GM12878 (cell line): ENCODE measurements around the gene ATP8B1. TPM values are rescaled to one million over a fixed set of nuclear protein-coding genes. Genes with fewer than 3 reads are reported as not detected.

ENCODE experiments used
- ATAC-seq: fragments of 200-7000 bp; cut with Tn5 transposase; 3 replicates; pipeline ENCODE4 v1.9.1; 2020; ENCODE audit warnings: mild to moderate bottlenecking, moderate library complexity
- BruUV-seq: library from RNA; stranded (reverse); fragments of 400-500 nt; replicated peaks from 2 replicates; lab custom pipeline; 2021; lab: Mats Ljungman, UMichigan
- CTCF ChIA-PET: fragments of 300-600 bp; sonication (Branson Sonifier 250); formaldehyde crosslinking; extraction: SDS; loops from one replicate; lab custom pipeline; 2021; ENCODE audit warnings: inconsistent platforms; lab: Yijun Ruan, JAX
- POLR2A ChIA-PET: fragments of 350-600 bp; formaldehyde crosslinking; extraction: SDS; loops from one replicate; lab custom pipeline; 2021; ENCODE audit warnings: inconsistent platforms; lab: Charles Lee
- RAD21 ChIA-PET: fragments of 300-600 bp; sonication (Branson Sonifier 250); formaldehyde crosslinking; loops from one replicate; lab custom pipeline; 2023; ENCODE audit warnings: antibody characterized with exemption; ENCODE audit not compliant: unreplicated experiment; lab: Charles Lee
- SMC1A ChIA-PET: fragments of 300-600 bp; sonication (Branson Sonifier 250); formaldehyde crosslinking; loops from one replicate; lab custom pipeline; 2023; ENCODE audit not compliant: unreplicated experiment, uncharacterized antibody; lab: Charles Lee
- DNase-seq: peaks from one replicate; pipeline ENCODE4 v3.0.0-alpha.2; 2011; ENCODE audit warnings: low read depth, low spot score
- FAIRE-seq: peaks from 3 replicates; lab custom pipeline; 2011; peaks lifted over from hg19 to GRCh38; lab: Jason Lieb, UNC
- H2AFZ ChIP-seq: 2 replicates; pipeline ENCODE4 v1.6.0; 2011; ENCODE audit warnings: low read depth, low read length, control low read depth; ENCODE audit not compliant: control insufficient read depth
- H3K27ac ChIP-seq: 2 replicates; pipeline ENCODE4 v1.5.1; 2011; ENCODE audit warnings: control low read depth; ENCODE audit not compliant: control insufficient read depth, insufficient read depth
- H3K27me3 ChIP-seq, 2 experiments: replicated peaks in 1 of 2; 2 replicates each; pipeline versions ENCODE4 v1.6.0 to v1.6.1; 2011; ENCODE audit warnings: low read length in 1 of 2; ENCODE audit not compliant: control insufficient read depth in 2 of 2, insufficient read depth in 2 of 2
- H3K36me3 ChIP-seq, 2 experiments: 2 replicates each; pipeline ENCODE4 v1.5.1; 2011; ENCODE audit warnings: low read length in 1 of 2; ENCODE audit not compliant: control insufficient read depth in 2 of 2, insufficient read depth in 2 of 2
- H3K4me1 ChIP-seq: 2 replicates; pipeline ENCODE4 v1.6.1; 2011; ENCODE audit warnings: mild to moderate bottlenecking, low read length, moderate library complexity, mixed read lengths; ENCODE audit not compliant: control insufficient read depth, insufficient read depth
- H3K4me2 ChIP-seq: 2 replicates; pipeline ENCODE4 v1.6.0; 2011; ENCODE audit warnings: control low read depth; ENCODE audit not compliant: control insufficient read depth, insufficient read depth
- H3K4me3 ChIP-seq: fragments of 200-600 bp; sonication (generic); 2 replicates; pipeline ENCODE4 v1.5.1; 2016
- H3K79me2 ChIP-seq: 2 replicates; pipeline ENCODE4 v1.6.0; 2011; ENCODE audit warnings: low read length; ENCODE audit not compliant: control insufficient read depth, insufficient read depth
- H3K9ac ChIP-seq: 2 replicates; pipeline ENCODE4 v1.8.0; 2011; ENCODE audit warnings: low read length, control low read depth, mixed read lengths; ENCODE audit not compliant: control insufficient read depth, insufficient read depth
- H3K9me3 ChIP-seq: replicated peaks from 3 replicates; pipeline ENCODE4 v1.5.1; 2011; ENCODE audit warnings: mild to moderate bottlenecking, low read length; ENCODE audit not compliant: control insufficient read depth, insufficient read depth
- H4K20me1 ChIP-seq: 2 replicates; pipeline ENCODE4 v1.6.0; 2011; ENCODE audit not compliant: control insufficient read depth, insufficient read depth
- EP300 ChIP-seq, 2 experiments: fragments of 150-350 bp in 1 of 2; IDR thresholded peaks; 2 replicates each; pipeline ENCODE4 v1.6.1; 2011 to 2012; ENCODE audit warnings: low read depth in 2 of 2, low read length in 2 of 2, borderline replicate concordance in 1 of 2, improper control_type of control experiment in 1 of 2, inconsistent platforms in 1 of 2; ENCODE audit not compliant: control insufficient read depth in 1 of 2
- FOXM1 ChIP-seq: IDR thresholded peaks from 2 replicates; pipeline ENCODE4 v1.6.1; 2012; ENCODE audit warnings: low read depth, mild to moderate bottlenecking, inconsistent platforms, low read length, moderate library complexity
- HDAC6 ChIP-seq: fragments of 200-600 bp; sonication (generic); IDR thresholded peaks from one replicate; pipeline ENCODE4 v1.8.0; 2017; ENCODE audit warnings: antibody characterized with exemption; ENCODE audit not compliant: unreplicated experiment
- HDGF ChIP-seq: fragments of 450-650 bp; IDR thresholded peaks from 2 replicates; pipeline ENCODE4 v1.6.1; 2016; ENCODE audit warnings: antibody characterized with exemption
- IRF4 ChIP-seq: IDR thresholded peaks from 2 replicates; pipeline ENCODE4 v1.6.1; 2011; ENCODE audit warnings: low read depth, low read length
- JUNB ChIP-seq: IDR thresholded peaks from 2 replicates; pipeline ENCODE4 v1.6.1; 2016; ENCODE audit warnings: antibody characterized with exemption, mild to moderate bottlenecking
- MEF2B ChIP-seq: fragments of 450-650 bp; IDR thresholded peaks from 2 replicates; pipeline ENCODE4 v1.6.1; 2018; ENCODE audit warnings: mild to moderate bottlenecking, moderate library complexity; ENCODE audit not compliant: partially characterized antibody, poor library complexity, severe bottlenecking
- MTA3 ChIP-seq: IDR thresholded peaks from 2 replicates; pipeline ENCODE4 v1.6.1; 2012; ENCODE audit warnings: low read length, inconsistent platforms, borderline replicate concordance
- SUZ12 ChIP-seq: fragments of 200-600 bp; sonication (generic); IDR thresholded peaks from one replicate; pipeline ENCODE4 v1.6.1; 2018; ENCODE audit warnings: antibody characterized with exemption, mild to moderate bottlenecking; ENCODE audit not compliant: unreplicated experiment
- WGBS: methylation state at CpG from one replicate; pipeline ENCODE4 v1.1.6; 2016; ENCODE audit warnings: low lambda C conversion rate; ENCODE audit not compliant: insufficient replicate concordance, insufficient coverage; ENCODE audit errors: missing lambda C conversion rate; 5-methylcytosine and 5-hydroxymethylcytosine counted together
- in situ Hi-C: fragments of 300-500 bp; cut with MboI; formaldehyde crosslinking; loops from 9 replicates; pipeline ENCODE4 v1.14.3; 2018; ENCODE audit warnings: mixed read lengths
- intact Hi-C: fragments of 100-400 bp; cut with micrococcal nuclease; formaldehyde crosslinking; loops from one replicate; pipeline ENCODE4 v1.14.2; 2022; ENCODE audit not compliant: unreplicated experiment
- polyA plus RNA-seq, 11 experiments: library from polyadenylated mRNA; depleted of rRNA in 4 of 11; unstranded in 6 of 11; stranded (reverse) in 5 of 11; fragments of >200 nt; fragmentation: Nextera tagmentation in 4 of 11; fragmentation: Illumina TruSeq in 1 of 11; extraction: Ambion mirVana in 4 of 11; extraction: Trizol in 1 of 11; gene quantifications; 1 replicate in 1 of 11; 2 replicates in 10 of 11; pipeline versions ENCODE4 v1.2.1 to v1.2.3, GENCODE V29; 2011 to 2016; ENCODE audit warnings: inconsistent platforms in 2 of 11, missing spikeins in 2 of 11, low read depth in 1 of 11
- total RNA-seq, 4 experiments: library from RNA; depleted of rRNA in 3 of 4; stranded (reverse); fragments of >200 nt in 3 of 4; fragmentation: Illumina TruSeq in 1 of 4; extraction: Trizol in 1 of 4; gene quantifications; 2 replicates each; pipeline versions ENCODE4 v1.2.1 to v1.2.3, GENCODE V29; 2013 to 2021

The ATP8B1 gene
- total and polyA plus RNA-seq, 10 of the 15 experiments (the other 5 are each of a cell fraction or from before 2014, with no cell fraction given): 0.03 to 0.37 (median 0.11) TPM

- RAD21 ChIA-PET: no interaction called here
- no peak for DNase-seq
- FAIRE-seq: no peak
- Histone ChIP-seq H3K36me3 (no peaks in the 10 kb centered on the region), H3K27ac (no peak overlapping the region), H4K20me1 (no peaks in the 10 kb centered on the region), H2AFZ (no peak overlapping the region), H3K4me1 (peaks cover 3% of the 10 kb centered on the region; the same call in 1 of the 2 replicates), H3K4me2 (no peak overlapping the region)
- ATAC-seq: no peak
- POLR2A ChIA-PET: no interaction called here
- WGBS: 77% methylated on average over 5 of the region's 5 CpGs
- TF ChIP-seq MTA3 (no peak), SUZ12 (no peak), MEF2B (no peak), IRF4 (no peak), JUNB (no peak), EP300 (IDR thresholded peaks at IDR 0.05; ENCODE audit: borderline replicate concordance in 1 of 2, control insufficient read depth in 1 of 2, low read depth in 2 of 2, low read length in 2 of 2) (no peak), FOXM1 (no peak), HDGF (no peak), HDAC6 (no peak)
- TF ChIP-seq, all 136 proteins: peak for 0
- Histone ChIP-seq H3K79me2 (no peaks in the 10 kb centered on the region), H3K9me3 (no peaks in the 10 kb centered on the region), H3K9ac (no peak overlapping the region), H3K4me3 (no peak overlapping the region), H3K27me3 (no peaks in the 10 kb centered on the region)
- BruUV-seq: no TSS peak
- ChIA-PET SMC1A (interaction anchor here (2.4 kb wide), 1 partner anchor 28 kb away, joined by 10 read pairs; no protein-coding TSS in a partner anchor), CTCF (no interaction called here)
- intact Hi-C loops (no loop called here), in situ Hi-C loops (no loop called here)
Observed at GRCh38 chr18:57782049-57782448, 21.1 kb downstream of the ATP8B1 start.
